Endothelial cell (in vitro differentiated cells): Measurements from ENCODE around the gene KIAA0513. TPM values are rescaled to one million over a fixed set of nuclear protein-coding genes. Genes with fewer than 3 reads are reported as not detected.

Experiments
- DNase-seq: peaks from one replicate; pipeline ENCODE4 v3.0.0; 2021; ENCODE audit warnings: low spot score
- H3K27ac Mint-ChIP-seq: one replicate; pipeline ENCODE4 v1.8.0; 2021; ENCODE audit warnings: mixed read lengths, inconsistent platforms; ENCODE audit not compliant: unreplicated experiment
- H3K27me3 Mint-ChIP-seq: one replicate; pipeline ENCODE4 v1.8.0; 2021; ENCODE audit warnings: mild to moderate bottlenecking, moderate library complexity, mixed read lengths, inconsistent platforms; ENCODE audit not compliant: unreplicated experiment
- H3K36me3 Mint-ChIP-seq: one replicate; pipeline ENCODE4 v1.8.0; 2021; ENCODE audit warnings: mild to moderate bottlenecking, low read depth, mixed read lengths, inconsistent platforms; ENCODE audit not compliant: unreplicated experiment
- H3K4me1 Mint-ChIP-seq: one replicate; pipeline ENCODE4 v1.8.0; 2021; ENCODE audit warnings: mild to moderate bottlenecking, mixed read lengths, inconsistent platforms; ENCODE audit not compliant: unreplicated experiment
- H3K4me3 Mint-ChIP-seq: one replicate; pipeline ENCODE4 v1.8.0; 2021; ENCODE audit warnings: mild to moderate bottlenecking, mixed read lengths, inconsistent platforms; ENCODE audit not compliant: unreplicated experiment
- H3K9me3 Mint-ChIP-seq: one replicate; pipeline ENCODE4 v1.8.0; 2021; ENCODE audit warnings: mixed read lengths, inconsistent platforms; ENCODE audit not compliant: unreplicated experiment
- total RNA-seq: library from RNA; stranded (reverse); fragmentation: NEBNext Ultra II Directional; extraction: Animal tissue kit (Norgen Biotek cat#: 25700); gene quantifications from one replicate; pipeline ENCODE4 v1.2.1, GENCODE V29; 2021; ENCODE audit not compliant: unreplicated experiment
- TF ChIP-seq, protein P1 (sequence below): fragments of 200-600 bp; sonication (generic); IDR thresholded peaks from one replicate; pipeline ENCODE4 v1.5.0; 2021; ENCODE audit warnings: antibody characterized with exemption; ENCODE audit not compliant: unreplicated experiment

Gene KIAA0513
- total RNA-seq, 1 donor from 2014 or later = 5.5 TPM

DNA sequence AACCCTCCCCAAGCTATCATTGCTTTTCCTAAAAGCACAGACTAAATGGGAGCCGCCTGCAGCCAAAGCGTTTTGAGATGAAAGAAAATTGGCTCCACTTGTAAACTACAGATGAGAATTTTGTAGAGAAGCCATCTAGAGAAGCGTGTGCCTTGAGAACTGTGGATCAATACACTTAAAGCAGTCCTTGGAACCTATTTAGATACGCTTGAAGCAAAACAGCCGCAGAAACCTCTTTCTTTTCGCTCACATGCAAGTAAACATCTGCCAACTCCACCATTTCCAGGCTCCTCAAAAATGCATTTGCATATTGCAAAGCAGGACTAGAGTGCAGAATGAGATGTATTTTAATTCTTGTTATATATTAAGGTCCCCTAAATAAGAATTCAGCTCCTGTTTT, 13.1 kb downstream of the KIAA0513 start:
- Mint-ChIP-seq H3K9me3 (no peaks in the 10 kb centered on the region), H3K4me1 (peaks cover under 1% of the 10 kb centered on the region), H3K4me3 (no peak overlapping the region), H3K27me3 (peaks cover 2% of the 10 kb centered on the region), H3K36me3 (no peaks in the 10 kb centered on the region), H3K27ac (no peak overlapping the region)
- DNase-seq = no peak
- TF ChIP-seq, protein P1, sequence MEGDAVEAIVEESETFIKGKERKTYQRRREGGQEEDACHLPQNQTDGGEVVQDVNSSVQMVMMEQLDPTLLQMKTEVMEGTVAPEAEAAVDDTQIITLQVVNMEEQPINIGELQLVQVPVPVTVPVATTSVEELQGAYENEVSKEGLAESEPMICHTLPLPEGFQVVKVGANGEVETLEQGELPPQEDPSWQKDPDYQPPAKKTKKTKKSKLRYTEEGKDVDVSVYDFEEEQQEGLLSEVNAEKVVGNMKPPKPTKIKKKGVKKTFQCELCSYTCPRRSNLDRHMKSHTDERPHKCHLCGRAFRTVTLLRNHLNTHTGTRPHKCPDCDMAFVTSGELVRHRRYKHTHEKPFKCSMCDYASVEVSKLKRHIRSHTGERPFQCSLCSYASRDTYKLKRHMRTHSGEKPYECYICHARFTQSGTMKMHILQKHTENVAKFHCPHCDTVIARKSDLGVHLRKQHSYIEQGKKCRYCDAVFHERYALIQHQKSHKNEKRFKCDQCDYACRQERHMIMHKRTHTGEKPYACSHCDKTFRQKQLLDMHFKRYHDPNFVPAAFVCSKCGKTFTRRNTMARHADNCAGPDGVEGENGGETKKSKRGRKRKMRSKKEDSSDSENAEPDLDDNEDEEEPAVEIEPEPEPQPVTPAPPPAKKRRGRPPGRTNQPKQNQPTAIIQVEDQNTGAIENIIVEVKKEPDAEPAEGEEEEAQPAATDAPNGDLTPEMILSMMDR = no peak

DNA sequence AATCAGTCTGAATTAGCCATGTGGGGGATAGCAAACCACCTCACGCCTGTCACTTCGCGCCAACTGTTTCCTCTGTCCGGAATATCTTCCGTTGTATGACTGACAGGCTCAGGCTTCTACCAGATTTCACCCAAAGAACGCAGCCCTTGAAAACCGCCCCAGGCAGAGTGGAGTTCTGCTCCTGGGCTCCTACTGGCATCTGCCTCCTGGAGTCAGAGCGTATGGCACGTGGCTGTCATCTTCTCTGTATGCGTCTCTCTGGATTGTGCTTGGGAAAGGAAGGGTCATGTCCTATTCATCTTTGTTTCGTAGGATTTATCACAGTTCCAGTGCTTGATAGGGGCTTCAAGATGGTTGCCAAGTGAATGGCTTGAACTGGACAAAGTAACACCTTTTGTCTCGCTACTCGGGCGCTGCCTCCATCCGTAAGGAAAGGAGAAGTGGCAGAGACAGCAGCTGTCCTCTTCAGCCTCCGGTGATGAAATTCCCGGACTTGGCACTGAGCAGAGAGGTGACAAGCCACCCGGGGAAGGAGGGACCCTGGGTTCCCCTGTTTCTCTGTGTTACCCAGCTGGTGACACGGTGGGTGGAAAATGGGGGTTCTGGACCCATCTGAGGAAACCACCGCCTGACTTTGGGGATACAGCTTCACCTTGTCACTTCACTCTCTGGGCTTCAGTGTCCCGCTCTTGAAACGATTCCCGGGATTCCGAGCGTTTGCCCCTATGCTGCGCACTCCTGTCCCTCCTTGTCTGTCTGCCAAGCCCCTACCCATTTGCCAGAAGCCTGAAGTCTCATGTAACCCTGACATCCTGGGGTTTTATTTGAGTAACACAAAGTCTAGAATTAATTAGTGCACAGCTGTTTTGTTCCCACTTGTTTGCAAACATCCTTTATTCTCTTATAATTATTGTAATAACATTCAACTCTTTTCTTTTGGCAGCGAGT, 13.9 kb downstream of the KIAA0513 start:
- H3K4me3 Mint-ChIP-seq = no peak overlapping the region
- peaks cover 1% of the 10 kb centered on the region for H3K27me3 Mint-ChIP-seq
- H3K27ac Mint-ChIP-seq = no peak overlapping the region
- no peaks in the 10 kb centered on the region for H3K36me3 Mint-ChIP-seq
- no peak for DNase-seq
- TF ChIP-seq, protein P1 = no peak
- H3K9me3 Mint-ChIP-seq = no peaks in the 10 kb centered on the region
- peaks cover 8% of the 10 kb centered on the region for H3K4me1 Mint-ChIP-seq

DNA sequence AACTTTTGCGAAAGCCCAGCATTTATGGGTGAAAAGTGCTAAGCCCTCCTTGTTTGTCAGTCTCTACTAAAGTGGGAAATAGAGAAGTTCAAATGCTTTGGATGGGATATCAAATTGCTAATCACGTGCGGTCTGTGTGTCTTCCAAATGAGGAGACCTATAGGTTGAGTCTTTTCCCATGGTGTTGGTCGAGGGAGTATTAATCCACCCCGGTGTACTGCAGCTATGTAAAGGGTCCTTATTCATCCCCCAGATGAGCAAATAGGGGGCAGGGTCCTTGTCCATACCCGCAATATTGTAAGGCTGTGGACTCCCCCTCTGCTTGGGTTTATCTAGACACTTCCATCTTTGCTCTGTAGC, 14.6 kb downstream of the KIAA0513 start:
- Mint-ChIP-seq H3K9me3 (no peaks in the 10 kb centered on the region), H3K27me3 (peaks cover 1% of the 10 kb centered on the region), H3K4me1 (peaks cover 11% of the 10 kb centered on the region), H3K4me3 (no peak overlapping the region), H3K27ac (no peak overlapping the region), H3K36me3 (no peaks in the 10 kb centered on the region)
- TF ChIP-seq, protein P1 = no peak
- no peak for DNase-seq

DNA sequence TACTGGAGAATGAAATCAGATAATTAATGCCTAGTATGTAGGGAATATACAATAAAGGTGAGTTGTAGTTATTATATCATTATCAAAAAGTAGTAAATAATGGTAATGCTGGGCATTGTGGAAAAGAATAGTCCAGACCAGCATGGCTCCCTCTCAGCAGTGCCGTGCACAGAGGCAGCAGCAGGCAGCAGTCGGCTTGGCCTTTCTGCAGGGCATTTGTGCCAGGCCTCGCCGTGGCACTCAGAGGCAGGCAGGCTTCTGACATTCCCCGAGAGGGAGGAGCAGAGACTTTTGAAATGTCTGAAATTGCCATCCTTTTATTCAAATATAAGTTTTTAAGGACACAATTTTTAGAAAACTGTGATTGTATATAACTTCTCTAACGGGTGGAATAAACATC, 15.0 kb downstream of the KIAA0513 start:
- peaks cover 11% of the 10 kb centered on the region for H3K4me1 Mint-ChIP-seq
- no peak for DNase-seq
- H3K4me3 Mint-ChIP-seq = no peak overlapping the region
- no peaks in the 10 kb centered on the region for H3K9me3 Mint-ChIP-seq
- H3K27me3 Mint-ChIP-seq = peaks cover 1% of the 10 kb centered on the region
- no peak overlapping the region for H3K27ac Mint-ChIP-seq
- no peaks in the 10 kb centered on the region for H3K36me3 Mint-ChIP-seq
- TF ChIP-seq, protein P1 = no peak

DNA sequence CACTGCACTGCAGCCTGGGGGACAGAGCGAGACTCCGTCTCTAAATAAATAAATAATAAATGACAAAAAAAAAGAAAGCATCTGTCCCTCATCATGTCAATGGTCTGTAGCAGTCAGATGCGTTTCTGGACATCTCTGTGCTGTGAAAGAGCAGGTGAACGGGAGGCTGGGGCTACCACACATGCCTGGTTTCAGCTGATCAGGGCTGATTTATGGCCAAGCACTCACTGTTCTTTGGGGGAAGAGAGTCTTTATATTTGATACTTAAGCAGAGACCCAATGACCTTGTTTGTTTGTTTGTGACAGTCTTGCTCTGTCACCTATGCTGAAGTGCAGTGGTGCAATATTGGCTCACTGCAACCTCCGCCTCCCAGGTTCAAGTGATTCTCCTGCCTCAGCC, 17.5 kb downstream of the KIAA0513 start:
- no peak overlapping the region for H3K27ac Mint-ChIP-seq
- H3K36me3 Mint-ChIP-seq = peaks cover 4% of the 10 kb centered on the region
- H3K9me3 Mint-ChIP-seq = no peaks in the 10 kb centered on the region
- TF ChIP-seq, protein P1 = no peak
- no peaks in the 10 kb centered on the region for H3K27me3 Mint-ChIP-seq
- DNase-seq = no peak
- H3K4me1 Mint-ChIP-seq = peaks cover 11% of the 10 kb centered on the region
- no peak overlapping the region for H3K4me3 Mint-ChIP-seq
